Liver (tissue), 9 donors: ENCODE measurements around the gene CPEB1. TPM values are rescaled to one million over a fixed set of nuclear protein-coding genes. Genes with fewer than 3 reads are reported as not detected.

Source experiments
- DNase-seq: peaks from one replicate; pipeline ENCODE4 v3.0.0-alpha.2; 2017; ENCODE audit warnings: low spot score
- H3K27ac ChIP-seq, 2 donors: one replicate each; pipeline ENCODE4 v1.7.0; 2013; ENCODE audit warnings: inconsistent platforms in 2 of 2, low read length in 2 of 2, control low read depth in 1 of 2, low read depth in 1 of 2, mild to moderate bottlenecking in 1 of 2
- H3K27me3 ChIP-seq, 4 donors: one replicate each; pipeline versions ENCODE4 v1.6.1 to v1.7.0; 2013; ENCODE audit warnings: low read length in 3 of 4, inconsistent platforms in 1 of 4, mild to moderate bottlenecking in 1 of 4, moderate library complexity in 1 of 4; ENCODE audit not compliant: control insufficient read depth in 4 of 4, insufficient read depth in 4 of 4
- H3K36me3 ChIP-seq, 4 donors: one replicate each; pipeline versions ENCODE4 v1.6.1 to v1.7.0; 2013; ENCODE audit warnings: low read length in 3 of 4, mild to moderate bottlenecking in 3 of 4, low read depth in 1 of 4, moderate library complexity in 1 of 4; ENCODE audit not compliant: control insufficient read depth in 4 of 4, insufficient read depth in 3 of 4
- H3K4me1 ChIP-seq, 4 donors: one replicate each; pipeline versions ENCODE4 v1.6.1 to v1.7.0; 2013; ENCODE audit warnings: low read length in 3 of 4, mild to moderate bottlenecking in 3 of 4, moderate library complexity in 1 of 4; ENCODE audit not compliant: control insufficient read depth in 4 of 4, insufficient read depth in 4 of 4
- H3K4me3 ChIP-seq, 3 donors: one replicate each; pipeline versions ENCODE4 v1.6.1 to v1.7.0; 2013; ENCODE audit warnings: low read length in 3 of 3, control low read depth in 1 of 3, low read depth in 1 of 3, mild to moderate bottlenecking in 1 of 3
- H3K9ac ChIP-seq, 2 donors: one replicate each; pipeline ENCODE4 v1.7.0; 2013; ENCODE audit warnings: low read length in 2 of 2, mild to moderate bottlenecking in 2 of 2, moderate library complexity in 2 of 2, control low read depth in 1 of 2, low read depth in 1 of 2
- H3K9me3 ChIP-seq, 4 donors: one replicate each; pipeline versions ENCODE4 v1.6.1 to v1.7.0; 2013; ENCODE audit warnings: low read length in 3 of 4; ENCODE audit not compliant: control insufficient read depth in 4 of 4
- ATF3 ChIP-seq: IDR thresholded peaks from 2 replicates; pipeline ENCODE4 v1.6.1; 2016; ENCODE audit warnings: antibody characterized with exemption
- CTCF ChIP-seq: fragments of 150-350 bp; IDR thresholded peaks from 2 replicates; pipeline ENCODE4 v1.5.1; 2017; ENCODE audit warnings: improper control_type of control experiment, low read depth, low read length; ENCODE audit not compliant: missing input control
- EGR1 ChIP-seq, 2 donors: IDR thresholded peaks; 2 replicates each; pipeline ENCODE4 v1.6.1; 2016 to 2018; ENCODE audit warnings: antibody characterized with exemption in 2 of 2, low read depth in 2 of 2
- FOXA1 ChIP-seq: IDR thresholded peaks from 2 replicates; pipeline ENCODE4 v1.6.1; 2016; ENCODE audit warnings: antibody characterized with exemption
- FOXA2 ChIP-seq: IDR thresholded peaks from 2 replicates; pipeline ENCODE4 v1.6.1; 2016; ENCODE audit warnings: antibody characterized with exemption
- HNF4A ChIP-seq, 2 donors: conservative IDR thresholded peaks; 2 replicates each; pipeline ENCODE4 v1.6.1; 2016; ENCODE audit warnings: antibody characterized with exemption in 2 of 2, mild to moderate bottlenecking in 2 of 2
- HNF4G ChIP-seq: IDR thresholded peaks from 2 replicates; pipeline ENCODE4 v1.6.1; 2016; ENCODE audit warnings: antibody characterized with exemption
- JUND ChIP-seq, 2 donors: IDR thresholded peaks; 2 replicates each; pipeline ENCODE4 v1.6.1; 2016; ENCODE audit warnings: antibody characterized with exemption in 2 of 2
- MAX ChIP-seq: IDR thresholded peaks from 2 replicates; pipeline ENCODE4 v1.6.1; 2016; ENCODE audit warnings: antibody characterized with exemption
- NR2F2 ChIP-seq: IDR thresholded peaks from 2 replicates; pipeline ENCODE4 v1.6.1; 2016; ENCODE audit warnings: antibody characterized with exemption
- RAD21 ChIP-seq, 2 donors: IDR thresholded peaks; 2 replicates each; pipeline ENCODE4 v1.6.1; 2016; ENCODE audit warnings: antibody characterized with exemption in 2 of 2, mild to moderate bottlenecking in 2 of 2
- RXRA ChIP-seq, 2 donors: IDR thresholded peaks; 2 replicates each; pipeline ENCODE4 v1.6.1; 2017 to 2018; ENCODE audit warnings: antibody characterized with exemption in 2 of 2, mild to moderate bottlenecking in 1 of 2
- SP1 ChIP-seq: IDR thresholded peaks from 2 replicates; pipeline ENCODE4 v1.6.1; 2018; ENCODE audit warnings: antibody characterized with exemption, mild to moderate bottlenecking
- YY1 ChIP-seq: IDR thresholded peaks from 2 replicates; pipeline ENCODE4 v1.6.1; 2016; ENCODE audit warnings: antibody characterized with exemption, mild to moderate bottlenecking
- ZBTB33 ChIP-seq: IDR thresholded peaks from 2 replicates; pipeline ENCODE4 v1.6.1; 2016; ENCODE audit warnings: antibody characterized with exemption
- WGBS: extraction: QIAGEN DNeasy Blood & Tissue Kit; methylation state at CpG from one replicate; pipeline ENCODE4 v1.1.7; 2013; 5-methylcytosine and 5-hydroxymethylcytosine counted together
- polyA plus RNA-seq, 2 donors: library from polyadenylated mRNA; stranded (reverse) in 1 of 2; unstranded in 1 of 2; fragments of 200-250 nt in 1 of 2; fragments of >200 nt in 1 of 2; fragmentation: Nextera tagmentation in 1 of 2; extraction: Ambion mirVana in 1 of 2; gene quantifications; one replicate each; pipeline versions ENCODE4 v1.2.1 to v1.2.3, GENCODE V29; 2013 to 2015
- total RNA-seq, 2 donors: library from RNA; depleted of rRNA; stranded (reverse); fragments of >200 nt; gene quantifications; one replicate each; pipeline ENCODE4 v1.2.3, GENCODE V29; 2014
- donor health status: healthy.
- donor health status: healthy.
- donor health status: healthy.
- donor health status: healthy.
- donor health status: healthy.

Gene CPEB1
- total and polyA plus RNA-seq, 4 donors = under 0.01 to 0.14 (median 0.05) TPM; not detected in 1

- Histone ChIP-seq H3K4me3 (no peak overlapping the region), H3K27ac (no peak overlapping the region), H3K9ac (no peak overlapping the region), H3K4me1 (no peaks in the 10 kb centered on the region), H3K9me3 (no peaks in the 10 kb centered on the region), H3K36me3 (no peaks in the 10 kb centered on the region), H3K27me3 (no peaks in the 10 kb centered on the region)
- no peak for TF ChIP-seq FOXA2
- TF ChIP-seq FOXA1 = no peak
- TF ChIP-seq NR2F2 = no peak
- no peak for TF ChIP-seq YY1
- no peak for TF ChIP-seq RAD21 (IDR thresholded peaks at IDR 0.05)
- no peak for TF ChIP-seq RXRA (IDR thresholded peaks at IDR 0.05)
- TF ChIP-seq MAX = no peak
- no peak for DNase-seq
- 69% methylated on average over 5 of the region's 5 CpGs for WGBS
Observed at GRCh38 chr15:82551646-82552247, 95.4 kb downstream of the CPEB1 start.

- Histone ChIP-seq H3K27ac (no peak overlapping the region), H3K9ac (no peak overlapping the region), H3K36me3 (no peaks in the 10 kb centered on the region), H3K27me3 (no peaks in the 10 kb centered on the region), H3K4me1 (no peaks in the 10 kb centered on the region), H3K4me3 (no peak overlapping the region), H3K9me3 (no peaks in the 10 kb centered on the region)
- TF ChIP-seq YY1 (no peak), MAX (no peak), EGR1 (IDR thresholded peaks at IDR 0.05; ENCODE audit: low read depth in 2 of 2) (no peak), JUND (IDR thresholded peaks at IDR 0.05) (no peak)
- 92% methylated on average over 9 of the region's 9 CpGs for WGBS
- no peak for DNase-seq
Observed at GRCh38 chr15:82549199-82549665, 97.9 kb downstream of the CPEB1 start.

- no peak overlapping the region for H3K27ac ChIP-seq
- H3K36me3 ChIP-seq = no peaks in the 10 kb centered on the region
- H3K4me1 ChIP-seq = no peaks in the 10 kb centered on the region
- no peak overlapping the region for H3K9ac ChIP-seq
- no peaks in the 10 kb centered on the region for H3K9me3 ChIP-seq
- WGBS = 75% methylated on average over 2 of the region's 2 CpGs
- no peak for TF ChIP-seq RAD21 (IDR thresholded peaks at IDR 0.05)
- TF ChIP-seq HNF4G = no peak
- TF ChIP-seq ZBTB33 = no peak
- no peak for TF ChIP-seq FOXA2
- TF ChIP-seq NR2F2 = no peak
- TF ChIP-seq SP1 = no peak
- no peak for TF ChIP-seq ATF3
- no peak for TF ChIP-seq YY1
- no peak for TF ChIP-seq CTCF
- TF ChIP-seq MAX = no peak
- no peak for TF ChIP-seq RXRA (IDR thresholded peaks at IDR 0.05)
- no peak for TF ChIP-seq EGR1 (IDR thresholded peaks at IDR 0.05; ENCODE audit: low read depth in 2 of 2)
- no peak for TF ChIP-seq HNF4A (conservative IDR thresholded peaks at IDR 0.05)
- no peak for DNase-seq
- no peaks in the 10 kb centered on the region for H3K27me3 ChIP-seq
- H3K4me3 ChIP-seq = no peak overlapping the region
Observed at GRCh38 chr15:82548700-82549099, 98.5 kb downstream of the CPEB1 start.
